Activated effector memory CD4-positive, alpha-beta T cell treated with anti-CD3 and anti-CD28 coated beads, Interleukin-2, amount 50 U/mL, for 16 hours (primary cell): ENCODE measurements around the gene ZSWIM6.
"Not testable (repeated sequence)": the region's sequence is repeated elsewhere in the genome, so short reads cannot be mapped to it uniquely, and the experiment has no call there.

Experiments used
- DNase-seq: peaks from one replicate; pipeline ENCODE4 v3.0.0-alpha.2; 2020

The ZSWIM6 gene

DNA sequence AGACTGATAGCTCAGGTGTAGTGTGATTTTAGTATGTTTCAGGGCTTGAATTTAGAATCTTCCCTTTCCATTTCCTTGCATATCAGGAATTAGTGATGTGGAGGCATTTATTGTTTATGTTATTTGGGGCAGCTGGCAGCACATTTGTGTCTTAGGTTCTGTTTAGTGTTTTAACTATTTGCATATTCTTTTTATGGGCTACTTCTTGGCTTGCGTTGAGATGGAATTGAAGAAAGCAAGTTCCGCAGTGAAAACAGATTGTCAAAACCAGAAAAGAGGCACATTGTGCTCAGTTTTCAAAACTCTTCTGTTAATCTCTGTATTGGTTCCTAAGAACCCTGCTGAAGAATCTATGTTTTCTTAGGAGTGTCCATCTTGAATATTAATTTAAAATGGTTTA is 80.3 kb downstream of the ZSWIM6 start:
- no peak for DNase-seq

DNA sequence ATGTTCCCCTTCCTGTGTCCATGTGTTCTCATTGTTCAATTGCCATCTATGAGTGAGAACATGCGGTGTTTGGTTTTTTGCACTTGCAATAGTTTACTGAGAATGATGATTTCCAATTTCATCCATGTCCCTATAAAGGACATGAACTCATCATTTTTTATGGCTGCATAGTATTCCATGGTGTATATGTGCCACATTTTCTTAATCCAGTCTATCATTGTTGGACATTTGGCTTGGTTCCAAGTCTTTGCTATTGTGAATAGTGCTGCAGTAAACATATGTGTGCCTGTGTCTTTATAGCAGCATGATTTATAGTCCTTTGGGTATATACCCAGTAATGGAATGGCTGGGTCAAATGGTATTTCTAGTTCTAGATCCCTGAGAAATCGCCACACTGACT is 81.1 kb downstream of the ZSWIM6 start:
- not testable (repeated sequence) for DNase-seq

DNA sequence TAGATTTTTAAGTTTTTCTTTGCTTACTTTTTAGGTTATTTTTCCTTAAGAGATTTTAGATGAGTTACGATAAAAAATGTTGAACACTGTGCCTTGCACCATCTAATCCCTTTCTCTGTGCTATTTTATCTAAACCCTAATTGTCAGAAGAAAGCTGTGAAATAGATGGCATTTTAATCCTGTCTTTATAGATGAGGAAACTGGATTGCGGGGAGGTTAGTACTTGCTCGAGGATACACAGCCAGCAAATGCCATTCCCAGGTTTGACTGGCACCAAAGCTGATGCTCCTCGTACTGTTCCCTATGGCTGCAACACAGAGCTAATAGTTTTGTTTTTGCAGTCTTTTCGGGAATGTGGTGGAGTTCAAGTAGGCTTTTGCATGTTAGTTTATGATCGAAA is 82.7 kb downstream of the ZSWIM6 start:
- DNase-seq = no peak

DNA sequence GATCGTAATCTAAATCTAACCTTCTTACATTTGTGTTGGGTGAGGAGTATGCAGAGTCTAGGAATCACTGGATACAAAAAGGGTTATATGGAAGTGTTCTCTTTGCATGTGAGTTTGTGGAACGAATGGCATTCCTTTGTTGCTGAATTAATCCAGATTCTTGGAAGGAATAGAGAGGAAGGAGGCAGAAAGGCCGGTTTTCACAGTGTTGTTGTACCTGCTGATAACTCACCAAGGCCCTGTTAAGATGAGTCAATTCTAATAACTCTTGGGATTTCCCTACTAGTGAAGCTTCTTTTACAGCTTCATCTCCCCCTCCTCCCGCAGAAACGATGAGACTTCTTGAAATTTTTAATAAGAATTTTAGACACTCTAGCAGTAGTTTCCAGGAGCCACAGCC is 84.0 kb downstream of the ZSWIM6 start:
- DNase-seq = no peak

DNA sequence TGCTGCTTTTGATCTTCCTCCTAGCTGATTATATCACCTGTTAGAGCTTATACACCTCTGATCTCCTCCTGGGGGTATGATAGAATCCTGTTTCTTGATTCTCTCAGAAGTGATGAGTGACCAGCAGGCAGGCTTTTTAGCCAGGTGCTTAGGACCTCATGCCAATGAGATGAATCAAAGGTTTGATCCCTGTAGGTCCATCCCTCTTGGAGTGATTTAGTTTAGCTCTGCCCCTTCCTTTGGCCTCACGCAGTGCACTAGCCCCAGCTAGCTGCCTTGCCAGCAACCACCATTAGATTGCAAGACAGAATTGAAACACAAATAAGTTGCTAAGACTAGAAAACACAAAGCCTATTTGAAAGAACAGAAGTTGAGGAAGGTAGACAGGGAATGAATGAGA is 84.4 kb downstream of the ZSWIM6 start:
- DNase-seq = no peak

- DNase-seq = no peak
Measured at GRCh38 chr5:61417340-61417739, 85.3 kb downstream of the ZSWIM6 start.

DNA sequence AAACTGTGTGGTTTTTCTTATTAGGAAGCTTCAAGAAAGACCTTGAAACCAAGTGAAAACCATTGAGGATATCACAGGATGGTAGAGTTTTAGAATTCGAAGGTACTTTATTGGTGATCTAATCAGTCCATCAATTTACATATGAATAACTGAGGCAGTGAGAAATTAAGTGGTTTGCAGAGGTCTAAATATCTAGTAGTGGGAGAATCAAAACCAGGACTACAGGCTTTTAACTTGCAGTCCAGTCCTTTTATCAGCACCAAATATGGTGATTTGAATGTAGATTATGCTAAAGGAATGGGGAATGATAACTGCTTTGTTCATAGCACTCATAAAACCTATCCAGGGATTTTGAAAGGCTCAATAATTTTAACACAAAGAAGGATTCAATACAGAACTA is 85.8 kb downstream of the ZSWIM6 start:
- no peak for DNase-seq

DNA sequence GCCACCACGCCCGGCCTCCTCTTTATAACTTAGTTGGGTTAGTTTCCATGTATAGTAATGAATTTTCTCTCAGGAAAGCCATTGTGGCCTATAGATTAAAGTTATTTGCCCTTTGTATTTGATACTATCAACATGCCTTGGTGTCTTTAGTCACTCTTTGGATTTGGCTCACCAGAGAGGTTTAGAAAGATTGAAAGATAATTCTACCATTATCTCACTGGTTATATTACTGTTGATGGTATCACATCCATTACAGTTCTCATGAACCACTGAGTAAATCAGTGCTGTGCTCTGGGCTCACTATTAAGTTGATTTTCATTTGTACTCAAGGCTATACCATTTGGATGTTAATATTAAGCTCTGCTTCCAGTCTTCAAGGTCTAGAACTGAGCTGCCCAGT is 87.0 kb downstream of the ZSWIM6 start:
- no peak for DNase-seq

- no peak for DNase-seq
Measured at GRCh38 chr5:61420016-61420415, 88.0 kb downstream of the ZSWIM6 start.

DNA sequence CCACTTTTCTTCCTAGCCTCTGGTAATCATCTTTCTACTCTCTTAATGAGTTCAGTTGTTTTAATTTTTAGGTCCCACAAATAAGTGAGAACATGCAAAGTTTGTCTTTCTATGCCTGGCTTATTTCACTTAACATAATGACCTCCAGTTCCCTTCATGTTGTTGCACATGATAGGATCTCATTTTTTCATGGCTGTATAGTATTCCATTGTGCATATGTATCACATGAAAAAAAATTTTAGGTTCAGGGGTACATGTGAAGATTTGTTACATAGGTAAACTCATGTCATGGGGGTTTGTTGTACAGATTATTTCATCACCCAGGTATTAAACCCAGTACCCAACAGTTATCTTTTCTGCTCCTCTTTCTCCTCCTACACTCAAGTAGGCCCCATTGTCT is 89.2 kb downstream of the ZSWIM6 start:
- DNase-seq = not testable (repeated sequence)

- no peak for DNase-seq
Measured at GRCh38 chr5:61423487-61424145, 91.6 kb downstream of the ZSWIM6 start.

- DNase-seq = no peak
Measured at GRCh38 chr5:61425918-61426317, 93.9 kb downstream of the ZSWIM6 start.

- no peak for DNase-seq
Measured at GRCh38 chr5:61429906-61430305, 97.8 kb downstream of the ZSWIM6 start.

GRCh38 chr5:61431923-61432620 is 100.0 kb downstream of the ZSWIM6 start:
- DNase-seq = no peak

GRCh38 chr5:61435368-61435767 is 103.3 kb downstream of the ZSWIM6 start:
- DNase-seq = no peak

GRCh38 chr5:61438298-61438970 is 106.4 kb downstream of the ZSWIM6 start:
- no peak for DNase-seq

DNA sequence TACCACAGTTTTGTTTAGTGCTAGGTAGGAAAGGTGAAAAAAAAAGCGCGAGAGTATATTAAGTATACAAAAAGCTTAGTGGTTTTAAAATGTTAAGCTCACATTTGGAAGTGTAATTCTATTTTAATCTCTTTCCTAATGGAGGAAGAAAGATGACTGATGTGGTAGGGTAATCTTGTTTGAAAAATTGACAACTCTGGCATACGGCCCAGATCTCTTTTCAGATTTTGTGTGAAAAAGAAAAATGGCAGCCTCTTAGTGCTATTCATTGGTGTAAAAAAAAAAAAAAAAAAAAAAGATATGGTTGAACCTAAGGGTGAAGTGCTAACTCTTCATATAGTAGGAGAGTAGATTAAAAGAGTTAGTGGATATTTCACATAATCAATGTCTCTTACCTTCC is 108.0 kb downstream of the ZSWIM6 start:
- no peak for DNase-seq

DNA sequence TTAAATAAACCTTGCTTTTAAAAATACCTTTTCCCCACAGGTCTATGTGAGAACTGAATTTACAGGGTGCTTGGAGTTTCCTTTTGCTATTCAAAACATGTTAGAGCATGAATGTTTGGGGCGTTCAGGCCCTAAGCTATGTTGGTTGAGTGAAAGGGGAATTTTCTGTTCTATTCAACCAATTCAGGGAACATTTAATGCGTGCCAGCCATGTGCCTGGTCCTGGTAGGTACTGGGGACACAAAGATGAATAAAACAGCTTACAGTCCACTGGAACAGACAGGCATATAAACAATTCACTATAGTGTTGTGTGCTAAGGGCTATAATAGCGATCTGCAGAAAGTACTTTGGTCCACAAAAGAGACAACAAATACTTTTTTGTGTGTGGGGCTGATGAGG is 108.5 kb downstream of the ZSWIM6 start:
- DNase-seq = no peak

- no peak for DNase-seq
Measured at GRCh38 chr5:61441742-61442141, 109.7 kb downstream of the ZSWIM6 start.

GRCh38 chr5:61447780-61448495 is 115.9 kb downstream of the ZSWIM6 start:
- DNase-seq = no peak

DNA sequence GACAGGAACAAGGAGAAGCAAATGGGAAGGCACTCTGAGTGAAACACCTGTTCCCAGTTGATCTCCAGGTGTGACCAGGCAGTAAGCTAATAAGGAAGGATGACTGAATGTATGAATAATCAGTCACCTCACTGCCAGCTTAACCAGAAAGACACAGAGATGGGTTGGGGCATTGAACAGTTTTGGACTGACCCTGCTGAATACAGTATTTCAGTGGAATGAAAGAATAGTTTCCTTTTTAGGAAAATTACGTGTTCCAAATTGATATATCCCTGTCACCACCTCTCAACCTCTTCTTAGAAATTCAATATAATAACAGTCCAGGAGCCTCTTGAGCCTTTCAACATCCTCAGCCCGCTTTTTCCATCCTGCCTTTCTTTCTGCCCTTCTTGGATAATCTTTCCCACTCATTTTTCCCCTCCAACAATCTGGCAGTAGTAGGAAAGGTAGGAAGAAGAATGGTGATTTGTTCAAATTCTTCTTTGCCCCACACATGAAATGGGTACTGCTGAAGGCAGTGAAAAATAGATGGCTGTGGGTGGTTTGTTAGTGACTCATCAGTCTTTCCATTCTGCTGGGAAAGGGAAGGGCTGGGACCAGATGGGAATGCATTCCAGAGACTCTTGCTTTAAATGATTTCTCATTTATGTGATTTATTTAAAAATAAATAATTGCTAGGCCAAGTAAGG is 117.9 kb downstream of the ZSWIM6 start:
- no peak for DNase-seq

- DNase-seq = no peak
Measured at GRCh38 chr5:61450493-61451279, 118.6 kb downstream of the ZSWIM6 start.
